Measurements from ENCODE around the gene ADGRA1.
"Not testable (repeated sequence)": the region's sequence is repeated elsewhere in the genome, so short reads cannot be mapped to it uniquely, and the experiment has no call there.

Gene ADGRA1

GRCh38 chr10:133097961-133098360 lies 10.2 kb downstream of the ADGRA1 start:
- DNase-seq: no peak

GRCh38 chr10:133098426-133099124 lies 10.9 kb downstream of the ADGRA1 start:
- no peak for DNase-seq

GRCh38 chr10:133099571-133099970 lies 11.8 kb downstream of the ADGRA1 start:
- no peak for DNase-seq

GRCh38 chr10:133100186-133100585 lies 12.5 kb downstream of the ADGRA1 start:
- DNase-seq: no peak

- DNase-seq: no peak
Measured at GRCh38 chr10:133100706-133101415, 13.1 kb downstream of the ADGRA1 start.

- no peak for DNase-seq
Measured at GRCh38 chr10:133101416-133101810, 13.7 kb downstream of the ADGRA1 start.

GRCh38 chr10:133102415-133103095 lies 14.8 kb downstream of the ADGRA1 start:
- DNase-seq: no peak

- DNase-seq: no peak
Measured at GRCh38 chr10:133103311-133103910, 15.7 kb downstream of the ADGRA1 start.

GRCh38 chr10:133104068-133104962 lies 16.6 kb downstream of the ADGRA1 start:
- no peak for DNase-seq

- DNase-seq: no peak
Measured at GRCh38 chr10:133104963-133105640, 17.4 kb downstream of the ADGRA1 start.

GRCh38 chr10:133105686-133106390 lies 18.1 kb downstream of the ADGRA1 start:
- no peak for DNase-seq

- no peak for DNase-seq
Measured at GRCh38 chr10:133106516-133106915, 18.8 kb downstream of the ADGRA1 start.

- no peak for DNase-seq
Measured at GRCh38 chr10:133107442-133107841, 19.7 kb downstream of the ADGRA1 start.

GRCh38 chr10:133109711-133110110 lies 22.0 kb downstream of the ADGRA1 start:
- no peak for DNase-seq

GRCh38 chr10:133110133-133110532 lies 22.4 kb downstream of the ADGRA1 start:
- peak; percentile 81 for DNase-seq

GRCh38 chr10:133110609-133111275 lies 23.0 kb downstream of the ADGRA1 start:
- DNase-seq: no peak

GRCh38 chr10:133111640-133112039 lies 23.9 kb downstream of the ADGRA1 start:
- not testable (repeated sequence) for DNase-seq

- no peak for DNase-seq
Measured at GRCh38 chr10:133113146-133113830, 25.6 kb downstream of the ADGRA1 start.

- no peak for DNase-seq
Measured at GRCh38 chr10:133113847-133114246, 26.1 kb downstream of the ADGRA1 start.

- no peak for DNase-seq
Measured at GRCh38 chr10:133114251-133114650, 26.5 kb downstream of the ADGRA1 start.
